Measurements from ENCODE around the gene PPFIA1.

DNA sequence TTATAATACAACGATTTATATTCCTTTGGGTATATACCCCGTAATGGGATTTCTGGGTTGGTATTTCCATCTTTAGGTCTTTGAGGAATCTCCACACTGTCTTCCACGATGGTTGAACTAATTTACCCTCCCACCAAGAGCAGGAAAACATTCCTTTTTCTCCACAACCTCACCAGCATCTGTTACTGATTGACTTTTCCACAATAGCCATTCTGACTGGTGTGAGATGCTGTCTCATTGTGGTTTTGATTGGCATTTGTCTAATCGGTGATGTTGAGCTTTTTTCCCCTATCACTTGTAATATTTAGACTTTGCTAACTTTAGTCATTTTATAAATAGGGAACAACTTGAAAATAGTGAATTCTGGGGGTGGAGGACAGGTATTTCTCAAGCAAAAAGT is 58.1 kb downstream of the PPFIA1 start:
- no peak for TF ChIP-seq CTCF (IDR thresholded peaks at IDR 0.05)
- TF ChIP-seq POLR2A (IDR thresholded peaks at IDR 0.05) = no peak

Data from esophagus squamous epithelium (tissue), 4 donors.